Fibroblast of skin of back (primary cell): ENCODE data around the gene ANTKMT.

Experiments used
- DNase-seq: peaks from one replicate; pipeline ENCODE4 v3.0.0-alpha.2; 2013

The ANTKMT gene

GRCh38 chr16:764848-765487 is 44.0 kb downstream of the ANTKMT start:
- no peak for DNase-seq

GRCh38 chr16:765488-765865 is 44.5 kb downstream of the ANTKMT start:
- DNase-seq, result no peak

GRCh38 chr16:766008-766819 is 45.3 kb downstream of the ANTKMT start:
- DNase-seq, result no peak

GRCh38 chr16:766820-767640 is 46.1 kb downstream of the ANTKMT start:
- no peak for DNase-seq

- DNase-seq, result no peak
Observed at GRCh38 chr16:767743-768235, 46.8 kb downstream of the ANTKMT start.

GRCh38 chr16:768428-768827 is 47.5 kb downstream of the ANTKMT start:
- DNase-seq, result no peak

GRCh38 chr16:769184-769784 is 48.3 kb downstream of the ANTKMT start:
- DNase-seq, result no peak

GRCh38 chr16:769934-770333 is 49.0 kb downstream of the ANTKMT start:
- no peak for DNase-seq

GRCh38 chr16:770411-770810 is 49.5 kb downstream of the ANTKMT start:
- DNase-seq, result no peak
